B cell (primary cell): ENCODE measurements around the gene THAP4. TPM values are rescaled to one million over a fixed set of nuclear protein-coding genes. Genes with fewer than 3 reads are reported as not detected.

Experiments
- ATAC-seq: fragments of 200-7000 bp; cut with Tn5 transposase; one replicate; pipeline ENCODE4 v1.10.0; 2021; ENCODE audit warnings: low read depth, mild to moderate bottlenecking, moderate number of reproducible peaks, moderate library complexity
- CTCF ChIA-PET: fragments of 350-600 bp; sonication (Branson Sonifier 250); formaldehyde crosslinking; loops from one replicate; lab custom pipeline; 2021; ENCODE audit warnings: antibody characterized with exemption, inconsistent platforms; lab: Charles Lee
- POLR2A ChIA-PET: fragments of 350-600 bp; sonication (Branson Sonifier 250); formaldehyde crosslinking; loops from one replicate; lab custom pipeline; 2021; ENCODE audit warnings: antibody characterized with exemption; lab: Charles Lee
- DNase-seq: peaks from one replicate; pipeline ENCODE4 v3.0.0; 2013
- H2AFZ ChIP-seq: 2 replicates; pipeline ENCODE4 v1.6.1; 2012; ENCODE audit warnings: mild to moderate bottlenecking, low read depth, low read length; ENCODE audit not compliant: insufficient read depth, poor library complexity, severe bottlenecking
- H3K27ac ChIP-seq, 2 donors: 1 replicate in 1 of 2; 2 replicates in 1 of 2; pipeline ENCODE4 v1.5.1; 2012 to 2013; ENCODE audit warnings: low read length in 2 of 2, mild to moderate bottlenecking in 2 of 2, moderate library complexity in 1 of 2
- H3K27me3 ChIP-seq, 4 experiments: fragments of 200-600 bp in 1 of 4; sonication (generic) in 1 of 4; replicated peaks in 1 of 4; 1 replicate in 2 of 4; 2 replicates in 2 of 4; pipeline versions ENCODE4 v1.6.1 to v1.7.0; 2013 to 2016; ENCODE audit warnings: low read length in 3 of 4, mild to moderate bottlenecking in 2 of 4, mixed read lengths in 1 of 4, moderate library complexity in 1 of 4; ENCODE audit not compliant: insufficient read depth in 4 of 4, control insufficient read depth in 3 of 4; ENCODE audit errors: control extremely low read depth in 1 of 4
- H3K36me3 ChIP-seq, 2 experiments: replicated peaks in 1 of 2; 1 replicate in 1 of 2; 2 replicates in 1 of 2; pipeline versions ENCODE4 v1.6.1 to v1.7.1; 2013; ENCODE audit warnings: low read length in 1 of 2; ENCODE audit not compliant: insufficient read depth in 2 of 2, control insufficient read depth in 1 of 2; ENCODE audit errors: control extremely low read depth in 1 of 2, extremely low read depth in 1 of 2
- H3K4me1 ChIP-seq, 2 donors: fragments of 200-600 bp in 1 of 2; sonication (generic) in 1 of 2; 1 replicate in 1 of 2; 2 replicates in 1 of 2; pipeline versions ENCODE4 v1.5.1 to v1.6.1; 2013 to 2017; ENCODE audit warnings: low read length in 2 of 2; ENCODE audit not compliant: control insufficient read depth in 2 of 2, insufficient read depth in 2 of 2
- H3K4me2 ChIP-seq: replicated peaks from 2 replicates; pipeline ENCODE3; 2012; ENCODE audit warnings: mild to moderate bottlenecking, low read depth, low read length; ENCODE audit not compliant: poor library complexity, severe bottlenecking
- H3K4me3 ChIP-seq, 5 experiments: fragments of 200-600 bp in 1 of 5; sonication (generic) in 1 of 5; 1 replicate in 3 of 5; 2 replicates in 2 of 5; pipeline versions ENCODE4 v1.5.1 to v1.7.0; 2011 to 2016; ENCODE audit warnings: low read length in 4 of 5, mild to moderate bottlenecking in 4 of 5, low read depth in 2 of 5, control low read depth in 1 of 5, moderate library complexity in 1 of 5; ENCODE audit not compliant: insufficient read depth in 1 of 5; ENCODE audit errors: control extremely low read depth in 1 of 5, extremely low read depth in 1 of 5
- H3K79me2 ChIP-seq: fragments of 200-600 bp; sonication (generic); one replicate; pipeline ENCODE4 v1.6.0; 2016; ENCODE audit warnings: low read length; ENCODE audit not compliant: control insufficient read depth, insufficient read depth
- H3K9ac ChIP-seq: fragments of 200-600 bp; sonication (generic); 2 replicates; pipeline ENCODE4 v1.6.1; 2017; ENCODE audit warnings: mild to moderate bottlenecking, low read length, moderate library complexity
- H3K9me3 ChIP-seq, 3 donors: one replicate each; pipeline versions ENCODE4 v1.6.1 to v1.7.1; 2013; ENCODE audit warnings: low read length in 2 of 3; ENCODE audit not compliant: control insufficient read depth in 2 of 3, insufficient read depth in 1 of 3; ENCODE audit errors: control extremely low read depth in 1 of 3
- H4K20me1 ChIP-seq: 2 replicates; pipeline ENCODE4 v1.6.0; 2012; ENCODE audit warnings: mild to moderate bottlenecking, low read length; ENCODE audit not compliant: insufficient read depth, control insufficient read depth, poor library complexity, severe bottlenecking
- H3K27ac Mint-ChIP-seq: one replicate; pipeline ENCODE4 v1.8.0; 2021; ENCODE audit warnings: mixed read lengths
- H3K27me3 Mint-ChIP-seq: one replicate; pipeline ENCODE4 v1.8.0; 2021; ENCODE audit warnings: mixed read lengths
- H3K4me1 Mint-ChIP-seq: one replicate; pipeline ENCODE4 v1.8.0; 2021; ENCODE audit warnings: mixed read lengths
- H3K4me3 Mint-ChIP-seq: one replicate; pipeline ENCODE4 v1.8.0; 2021; ENCODE audit warnings: mixed read lengths
- H3K9me3 Mint-ChIP-seq: one replicate; pipeline ENCODE4 v1.8.0; 2022; ENCODE audit warnings: mixed read lengths; ENCODE audit not compliant: insufficient read depth
- EZH2 ChIP-seq: IDR thresholded peaks from 2 replicates; pipeline ENCODE4 v1.6.1; 2012; ENCODE audit warnings: borderline replicate concordance, low read depth, mild to moderate bottlenecking, moderate library complexity, low read length; ENCODE audit not compliant: insufficient read depth, poor library complexity, severe bottlenecking
- WGBS: methylation state at CpG from one replicate; pipeline ENCODE4 v1.1.5; 2013; ENCODE audit warnings: missing lambda C conversion rate; ENCODE audit not compliant: insufficient coverage; 5-methylcytosine and 5-hydroxymethylcytosine counted together
- intact Hi-C: fragments of 100-400 bp; cut with micrococcal nuclease; formaldehyde crosslinking; loops from one replicate; pipeline ENCODE4 v1.10.0; 2022
- polyA plus RNA-seq: library from polyadenylated mRNA; depleted of rRNA; stranded (reverse); fragments of >200 nt; gene quantifications from 2 replicates; pipeline ENCODE4 v1.2.3, GENCODE V29; 2012
- total RNA-seq, 2 donors: library from RNA; stranded (reverse); fragments of 120-200 nt in 1 of 2; gene quantifications; 1 replicate in 1 of 2; 2 replicates in 1 of 2; pipeline versions ENCODE4 v1.2.3 to v1.2.4, GENCODE V29; 2013 to 2022
- TF ChIP-seq, protein P1 (sequence below): fragments of 200-600 bp; IDR thresholded peaks from one replicate; pipeline ENCODE4 v1.8.0; 2022; ENCODE audit warnings: antibody characterized with exemption, mild to moderate bottlenecking

Gene THAP4
- total and polyA plus RNA-seq, 2 donors (not counting 1 experiment from before 2014, with no cell fraction given), result 26.5 to 41.0 TPM

DNA sequence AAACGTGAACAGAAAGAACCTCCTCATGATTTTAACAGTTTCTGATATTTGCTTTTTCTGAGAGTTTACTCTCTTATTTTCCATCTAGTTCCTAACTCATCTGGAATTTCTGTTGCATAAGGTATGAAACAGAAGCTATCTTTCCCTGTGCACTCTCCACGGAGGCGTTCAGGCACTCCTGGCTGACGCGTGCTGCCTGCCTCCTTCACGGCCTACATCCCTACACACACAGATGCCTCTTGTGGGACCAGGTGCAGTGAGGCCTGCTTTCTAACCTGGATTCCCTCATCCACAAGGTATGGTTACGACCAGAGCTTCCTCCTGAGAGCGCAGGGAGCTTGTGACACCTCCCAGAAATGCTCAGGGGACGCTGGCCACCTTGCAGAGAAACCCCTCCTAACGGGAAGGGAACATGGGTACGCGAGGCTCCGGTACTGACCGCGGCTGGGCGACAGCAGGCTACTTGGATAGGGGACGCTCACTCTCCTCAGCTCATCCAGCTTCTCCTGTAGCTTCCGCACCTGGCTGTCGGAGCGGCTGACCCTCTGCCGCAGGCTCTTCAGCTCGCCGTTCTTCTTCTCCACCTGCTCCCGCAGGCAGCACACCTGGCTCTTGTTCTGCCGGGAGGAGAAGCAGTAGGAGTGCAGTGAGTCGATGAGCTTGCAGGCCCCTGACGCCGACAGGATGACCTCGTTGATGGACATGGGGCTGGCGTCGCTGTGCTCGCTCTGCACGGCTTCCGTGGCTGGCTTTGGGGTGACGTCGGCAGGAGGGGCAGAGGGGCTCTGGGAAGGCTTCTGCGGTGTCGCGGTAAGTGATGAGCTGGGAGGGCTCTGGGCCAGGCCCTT, 4.3 kb downstream of the THAP4 start:
- CTCF ChIA-PET, result no interaction called here
- 99% methylated on average over 38 of the region's 39 CpGs for WGBS
- Mint-ChIP-seq H3K27ac (no peak overlapping the region), H3K4me3 (no peak overlapping the region), H3K27me3 (no peaks in the 10 kb centered on the region), H3K4me1 (peaks cover 14% of the 10 kb centered on the region), H3K9me3 (no peaks in the 10 kb centered on the region)
- POLR2A ChIA-PET, result no interaction called here
- Histone ChIP-seq H3K9me3 (no peaks in the 10 kb centered on the region), H3K79me2 (peaks cover 80% of the 10 kb centered on the region), H2AFZ (no peak overlapping the region), H3K27ac (no peak overlapping the region), H4K20me1 (peaks cover 26% of the 10 kb centered on the region), H3K4me2 (no peak overlapping the region), H3K27me3 (no peaks in the 10 kb centered on the region), H3K4me3 (no peak overlapping the region), H3K9ac (no peak overlapping the region), H3K36me3 (peaks cover 0 to 17% of the 10 kb centered on the region in 2 experiments), H3K4me1 (peaks cover 8 to 18% of the 10 kb centered on the region in 2 donors)
- ATAC-seq (no peak), DNase-seq (no peak)
- TF ChIP-seq, protein P1, sequence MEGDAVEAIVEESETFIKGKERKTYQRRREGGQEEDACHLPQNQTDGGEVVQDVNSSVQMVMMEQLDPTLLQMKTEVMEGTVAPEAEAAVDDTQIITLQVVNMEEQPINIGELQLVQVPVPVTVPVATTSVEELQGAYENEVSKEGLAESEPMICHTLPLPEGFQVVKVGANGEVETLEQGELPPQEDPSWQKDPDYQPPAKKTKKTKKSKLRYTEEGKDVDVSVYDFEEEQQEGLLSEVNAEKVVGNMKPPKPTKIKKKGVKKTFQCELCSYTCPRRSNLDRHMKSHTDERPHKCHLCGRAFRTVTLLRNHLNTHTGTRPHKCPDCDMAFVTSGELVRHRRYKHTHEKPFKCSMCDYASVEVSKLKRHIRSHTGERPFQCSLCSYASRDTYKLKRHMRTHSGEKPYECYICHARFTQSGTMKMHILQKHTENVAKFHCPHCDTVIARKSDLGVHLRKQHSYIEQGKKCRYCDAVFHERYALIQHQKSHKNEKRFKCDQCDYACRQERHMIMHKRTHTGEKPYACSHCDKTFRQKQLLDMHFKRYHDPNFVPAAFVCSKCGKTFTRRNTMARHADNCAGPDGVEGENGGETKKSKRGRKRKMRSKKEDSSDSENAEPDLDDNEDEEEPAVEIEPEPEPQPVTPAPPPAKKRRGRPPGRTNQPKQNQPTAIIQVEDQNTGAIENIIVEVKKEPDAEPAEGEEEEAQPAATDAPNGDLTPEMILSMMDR, result no peak
- TF ChIP-seq EZH2, result no peak
- intact Hi-C loops, result loop anchor here (10.0 kb wide), 1 partner anchor 418 kb away; no protein-coding TSS in a partner anchor
